Adipocyte (in vitro differentiated cells): ENCODE data around the gene CD247.

Experiments
- DNase-seq: peaks from one replicate; pipeline ENCODE4 v3.0.0-alpha.2; 2015; ENCODE audit warnings: low read depth
- H3K27me3 ChIP-seq: replicated peaks from 2 replicates; pipeline ENCODE4 v1.7.0; 2013; ENCODE audit warnings: mild to moderate bottlenecking, low read length, moderate library complexity; ENCODE audit not compliant: control insufficient read depth, insufficient read depth
- H3K36me3 ChIP-seq: 2 replicates; pipeline ENCODE4 v1.7.0; 2013; ENCODE audit warnings: low read length, mild to moderate bottlenecking, moderate library complexity; ENCODE audit not compliant: control insufficient read depth, insufficient read depth, severe bottlenecking
- H3K4me1 ChIP-seq: 2 replicates; pipeline ENCODE4 v1.7.0; 2013; ENCODE audit warnings: mild to moderate bottlenecking, low read length, moderate library complexity; ENCODE audit not compliant: control insufficient read depth, insufficient read depth
- H3K4me3 ChIP-seq: 2 replicates; pipeline ENCODE4 v1.7.0; 2013; ENCODE audit warnings: mild to moderate bottlenecking, low read length, moderate library complexity
- H3K9ac ChIP-seq: 2 replicates; pipeline ENCODE4 v1.7.0; 2013; ENCODE audit warnings: mild to moderate bottlenecking, low read length, moderate library complexity
- H3K9me3 ChIP-seq: 2 replicates; pipeline ENCODE4 v1.7.0; 2013; ENCODE audit warnings: mild to moderate bottlenecking, low read length, moderate library complexity; ENCODE audit not compliant: control insufficient read depth

The CD247 gene

GRCh38 chr1:167492481-167492910 lies 25.8 kb downstream of the CD247 start:
- Histone ChIP-seq H3K36me3 (no peaks in the 10 kb centered on the region), H3K4me3 (no peak overlapping the region), H3K4me1 (no peaks in the 10 kb centered on the region), H3K27me3 (peaks cover 53% of the 10 kb centered on the region), H3K9me3 (no peaks in the 10 kb centered on the region), H3K9ac (no peak overlapping the region)
- no peak for DNase-seq

GRCh38 chr1:167491586-167492461 lies 26.5 kb downstream of the CD247 start:
- no peaks in the 10 kb centered on the region for H3K4me1 ChIP-seq
- no peak overlapping the region for H3K9ac ChIP-seq
- no peaks in the 10 kb centered on the region for H3K9me3 ChIP-seq
- H3K27me3 ChIP-seq, result peaks cover 47% of the 10 kb centered on the region
- H3K4me3 ChIP-seq, result no peak overlapping the region
- no peaks in the 10 kb centered on the region for H3K36me3 ChIP-seq
- DNase-seq, result no peak

GRCh38 chr1:167490765-167491164 lies 27.6 kb downstream of the CD247 start:
- Histone ChIP-seq H3K27me3 (peaks cover 38% of the 10 kb centered on the region), H3K36me3 (no peaks in the 10 kb centered on the region), H3K9ac (no peak overlapping the region), H3K9me3 (no peaks in the 10 kb centered on the region), H3K4me3 (no peak overlapping the region), H3K4me1 (no peaks in the 10 kb centered on the region)
- DNase-seq, result no peak

GRCh38 chr1:167489571-167490340 lies 28.6 kb downstream of the CD247 start:
- no peaks in the 10 kb centered on the region for H3K9me3 ChIP-seq
- no peak for DNase-seq
- H3K36me3 ChIP-seq, result no peaks in the 10 kb centered on the region
- no peak overlapping the region for H3K4me3 ChIP-seq
- H3K4me1 ChIP-seq, result no peaks in the 10 kb centered on the region
- H3K9ac ChIP-seq, result no peak overlapping the region
- peaks cover 32% of the 10 kb centered on the region for H3K27me3 ChIP-seq

- Histone ChIP-seq H3K36me3 (no peaks in the 10 kb centered on the region), H3K9me3 (no peaks in the 10 kb centered on the region), H3K9ac (no peak overlapping the region), H3K27me3 (peaks cover 24% of the 10 kb centered on the region), H3K4me1 (no peaks in the 10 kb centered on the region), H3K4me3 (no peak overlapping the region)
- DNase-seq, result no peak
Measured at GRCh38 chr1:167488786-167489185, 29.5 kb downstream of the CD247 start.

- H3K27me3 ChIP-seq, result peaks cover 19% of the 10 kb centered on the region
- H3K4me1 ChIP-seq, result no peaks in the 10 kb centered on the region
- no peak overlapping the region for H3K9ac ChIP-seq
- DNase-seq, result no peak
- no peaks in the 10 kb centered on the region for H3K36me3 ChIP-seq
- H3K4me3 ChIP-seq, result no peak overlapping the region
- H3K9me3 ChIP-seq, result no peaks in the 10 kb centered on the region
Measured at GRCh38 chr1:167487614-167488013, 30.7 kb downstream of the CD247 start.

GRCh38 chr1:167486090-167486824 lies 32.1 kb downstream of the CD247 start:
- no peak for DNase-seq
- H3K36me3 ChIP-seq, result no peaks in the 10 kb centered on the region
- H3K4me1 ChIP-seq, result no peaks in the 10 kb centered on the region

GRCh38 chr1:167484726-167485502 lies 33.4 kb downstream of the CD247 start:
- Histone ChIP-seq H3K27me3 (peaks cover 20% of the 10 kb centered on the region), H3K9me3 (no peaks in the 10 kb centered on the region), H3K36me3 (no peaks in the 10 kb centered on the region), H3K9ac (no peak overlapping the region), H3K4me1 (no peaks in the 10 kb centered on the region), H3K4me3 (no peak overlapping the region)
- no peak for DNase-seq

More at GRCh38 chr1:167486090-167486824, 32.1 kb downstream of the CD247 start:
- peaks cover 20% of the 10 kb centered on the region for H3K27me3 ChIP-seq
- H3K9ac ChIP-seq, result no peak overlapping the region
- H3K9me3 ChIP-seq, result no peaks in the 10 kb centered on the region
- H3K4me3 ChIP-seq, result no peak overlapping the region

GRCh38 chr1:167483790-167484189 lies 34.5 kb downstream of the CD247 start:
- no peak for DNase-seq
- H3K4me3 ChIP-seq, result no peak overlapping the region
- H3K9me3 ChIP-seq, result no peaks in the 10 kb centered on the region
- peaks cover 20% of the 10 kb centered on the region for H3K27me3 ChIP-seq
- no peaks in the 10 kb centered on the region for H3K36me3 ChIP-seq
- H3K9ac ChIP-seq, result no peak overlapping the region
- no peaks in the 10 kb centered on the region for H3K4me1 ChIP-seq

- Histone ChIP-seq H3K4me1 (no peaks in the 10 kb centered on the region), H3K36me3 (no peaks in the 10 kb centered on the region), H3K27me3 (peaks cover 26% of the 10 kb centered on the region), H3K4me3 (no peak overlapping the region), H3K9me3 (no peaks in the 10 kb centered on the region), H3K9ac (no peak overlapping the region)
- no peak for DNase-seq
Measured at GRCh38 chr1:167482184-167482583, 36.1 kb downstream of the CD247 start.
